Esophagus muscularis mucosa (tissue), 4 donors: ENCODE data around the gene MSI2.

Experiments
- CTCF ChIP-seq, 3 experiments: fragments of 200-600 bp in 2 of 3; fragments of 450-650 bp in 1 of 3; sonication (generic) in 2 of 3; IDR thresholded peaks; one replicate each; pipeline ENCODE4 v1.5.1; 2017 to 2019; ENCODE audit warnings: antibody characterized with exemption in 3 of 3, mild to moderate bottlenecking in 2 of 3, moderate library complexity in 1 of 3
- EP300 ChIP-seq: sonication (generic); formaldehyde crosslinking; IDR thresholded peaks from one replicate; pipeline ENCODE4 v1.6.1; 2017; ENCODE audit warnings: antibody characterized with exemption
- POLR2A ChIP-seq: fragments of 450-650 bp; IDR thresholded peaks from one replicate; pipeline ENCODE4 v1.6.1; 2017; ENCODE audit warnings: antibody characterized with exemption, moderate library complexity, mild to moderate bottlenecking, low read depth
- POLR2AphosphoS5 ChIP-seq, 2 donors: sonication (generic); formaldehyde crosslinking; IDR thresholded peaks; one replicate each; pipeline ENCODE4 v1.6.1; 2017; ENCODE audit warnings: antibody characterized with exemption in 2 of 2

- TF ChIP-seq CTCF (IDR thresholded peaks at IDR 0.05) (no peak), POLR2AphosphoS5 (IDR thresholded peaks at IDR 0.05) (no peak), POLR2A (no peak), EP300 (no peak)
Measured at GRCh38 chr17:57379895-57380434, 123.6 kb downstream of the MSI2 start.
